Measurements from ENCODE around the gene RENBP.

The RENBP gene

GRCh38 chrX:153920546-153920945 is 23.9 kb downstream of the RENBP start:
- H3K4me1 ChIP-seq (ENCODE audit: control insufficient read depth, insufficient read depth, low read length), result no peaks in the 10 kb centered on the region
- TF ChIP-seq ZNF623 (tag by site-specific recombination; IDR thresholded peaks at IDR 0.05) (no peak), WT1 (tag by site-specific recombination; IDR thresholded peaks at IDR 0.05) (no peak), ZNF670 (tag by site-specific recombination; IDR thresholded peaks at IDR 0.05; ENCODE audit: low read depth) (no peak), SCRT1 (tag by site-specific recombination; IDR thresholded peaks at IDR 0.05; ENCODE audit: borderline replicate concordance) (no peak), ZNF23 (tag by site-specific recombination; IDR thresholded peaks at IDR 0.05; ENCODE audit: borderline replicate concordance) (no peak), ZSCAN16 (tag by site-specific recombination; IDR thresholded peaks at IDR 0.05) (no peak), ZNF473 (tag by site-specific recombination; IDR thresholded peaks at IDR 0.05) (no peak), ZBTB44 (tag by site-specific recombination; IDR thresholded peaks at IDR 0.05) (no peak), HOXA7 (CRISPR knock-in tag; IDR thresholded peaks at IDR 0.05; ENCODE audit: borderline replicate concordance) (no peak)
- POLR2A ChIA-PET, result no interaction called here
- H3K9me3 ChIP-seq (ENCODE audit: control insufficient read depth, insufficient read depth, low read depth, low read length), result no peaks in the 10 kb centered on the region
- no peak overlapping the region for H3K4me3 ChIP-seq (ENCODE audit: low read depth, low read length)
- no peaks in the 10 kb centered on the region for H3K36me3 ChIP-seq (ENCODE audit: control insufficient read depth in 2 of 2, insufficient read depth in 1 of 2, low read length in 2 of 2)
- CTCF ChIA-PET, result interaction anchor here (0.7 to 9.1 kb wide), 2 partner anchors 28 to 84 kb away, joined by 3 to 168 read pairs; partner anchors contain the start of gene RENBP
- no peak overlapping the region for H3K27ac ChIP-seq (ENCODE audit: extremely low read depth, low read depth, low read length)

- Histone ChIP-seq H3K36me3 (ENCODE audit: control insufficient read depth in 2 of 2, insufficient read depth in 1 of 2, low read length in 2 of 2) (no peaks in the 10 kb centered on the region), H3K4me1 (ENCODE audit: control insufficient read depth, insufficient read depth, low read length) (no peaks in the 10 kb centered on the region), H3K4me3 (ENCODE audit: low read depth, low read length) (no peak overlapping the region), H3K9me3 (ENCODE audit: control insufficient read depth, insufficient read depth, low read depth, low read length) (no peaks in the 10 kb centered on the region), H3K27ac (ENCODE audit: extremely low read depth, low read depth, low read length) (no peak overlapping the region)
- ChIA-PET CTCF (interaction anchor here (0.6 to 9.1 kb wide), 2 partner anchors 30 to 888 kb away, joined by 8 to 168 read pairs; partner anchors contain the start of gene RENBP), POLR2A (no interaction called here)
- TF ChIP-seq ZNF521 (tag by site-specific recombination; IDR thresholded peaks at IDR 0.05), result no peak
Observed at GRCh38 chrX:153919281-153919680, 25.2 kb downstream of the RENBP start.

- TF ChIP-seq ZNF544 (tag by site-specific recombination; IDR thresholded peaks at IDR 0.05), result no peak
- TF ChIP-seq ZNF350 (tag by site-specific recombination; IDR thresholded peaks at IDR 0.05), result no peak
- TF ChIP-seq ZNF239 (tag by site-specific recombination; IDR thresholded peaks at IDR 0.05), result no peak
- TF ChIP-seq YY1 (tag by site-specific recombination; IDR thresholded peaks at IDR 0.05), result no peak
- no peak for TF ChIP-seq ZNF555 (tag by site-specific recombination; conservative IDR thresholded peaks at IDR 0.05)
- no peak for TF ChIP-seq ZNF311 (tag by site-specific recombination; IDR thresholded peaks at IDR 0.05; ENCODE audit: borderline replicate concordance)
- no peak for TF ChIP-seq ZNF112 (tag by site-specific recombination; IDR thresholded peaks at IDR 0.05)
- no peak for TF ChIP-seq ZNF24 (tag by site-specific recombination; IDR thresholded peaks at IDR 0.05)
- TF ChIP-seq ZNF777 (tag by site-specific recombination; IDR thresholded peaks at IDR 0.05; ENCODE audit: borderline replicate concordance), result no peak
- TF ChIP-seq PATZ1 (tag by site-specific recombination; IDR thresholded peaks at IDR 0.05), result no peak
- TF ChIP-seq ZNF670 (tag by site-specific recombination; IDR thresholded peaks at IDR 0.05; ENCODE audit: low read depth), result no peak
- Histone ChIP-seq H3K4me3 (ENCODE audit: low read depth, low read length) (no peak overlapping the region), H3K27ac (ENCODE audit: extremely low read depth, low read depth, low read length) (no peak overlapping the region), H3K9me3 (ENCODE audit: control insufficient read depth, insufficient read depth, low read depth, low read length) (no peaks in the 10 kb centered on the region), H3K36me3 (ENCODE audit: control insufficient read depth in 2 of 2, insufficient read depth in 1 of 2, low read length in 2 of 2) (no peaks in the 10 kb centered on the region), H3K4me1 (ENCODE audit: control insufficient read depth, insufficient read depth, low read length) (no peaks in the 10 kb centered on the region)
- CTCF ChIA-PET, result interaction anchor here (0.9 to 9.1 kb wide), 4 partner anchors 31 to 492 kb away, joined by 3 to 168 read pairs (median 4); partner anchors contain the start of gene RENBP
- POLR2A ChIA-PET, result interaction anchor here (1.2 to 1.5 kb wide), 2 partner anchors 9 to 11 kb away, joined by 6 to 8 read pairs; no protein-coding TSS in a partner anchor
Observed at GRCh38 chrX:153917869-153918268, 26.6 kb downstream of the RENBP start.
